Fibroblast of lung (primary cell): ENCODE data around the gene CYB561D2.

Experiments
- EZH2 ChIP-seq: IDR thresholded peaks from 2 replicates; pipeline ENCODE4 v1.5.1; 2012; ENCODE audit warnings: low read length, control low read depth, mild to moderate bottlenecking; ENCODE audit errors: missing control alignments
- TF ChIP-seq, protein P1 (sequence below), 2 donors: IDR thresholded peaks in 1 of 2; conservative IDR thresholded peaks in 1 of 2; 1 replicate in 1 of 2; 2 replicates in 1 of 2; pipeline ENCODE4 v1.5.1; 2011 to 2012; ENCODE audit warnings: low read length in 2 of 2, control low read depth in 1 of 2, inconsistent platforms in 1 of 2, low read depth in 1 of 2, mild to moderate bottlenecking in 1 of 2

DNA sequence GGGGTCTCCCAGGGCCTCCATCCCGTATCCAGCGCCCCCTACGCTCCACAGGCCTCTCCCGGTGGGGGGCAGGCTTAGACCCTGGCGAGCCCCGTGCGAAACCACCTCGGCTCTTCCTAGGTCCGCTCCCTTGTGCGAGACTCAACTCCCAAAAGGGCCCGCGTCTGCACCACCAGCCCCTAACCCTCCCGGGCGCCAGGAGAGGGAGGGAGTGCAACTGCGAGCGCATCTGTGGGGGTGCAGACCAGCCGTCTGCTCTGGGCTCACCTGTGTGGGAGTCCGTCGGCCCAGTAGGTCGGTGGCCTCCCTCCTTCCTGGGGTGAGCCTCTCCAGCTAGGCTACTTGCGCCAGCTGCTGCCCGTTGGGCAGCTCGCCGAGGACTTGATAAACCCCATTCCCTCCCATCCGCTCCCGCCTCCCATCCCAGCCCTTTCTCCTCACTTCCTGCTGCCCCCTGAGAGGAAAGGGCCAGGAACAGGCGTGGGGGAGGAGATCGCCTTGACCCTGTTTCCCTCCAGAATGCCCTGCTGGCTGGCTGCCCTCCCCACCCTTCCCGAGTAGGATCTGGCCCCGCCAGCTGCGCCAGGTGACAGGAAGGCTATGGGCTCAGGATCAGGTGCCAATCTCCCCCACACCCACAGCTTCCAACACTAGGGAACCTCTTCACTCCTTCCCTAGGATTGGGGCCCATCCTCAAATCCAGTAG, 28.1 kb upstream of the CYB561D2 start, which contains the start of gene HYAL2:
- TF ChIP-seq, protein P1, sequence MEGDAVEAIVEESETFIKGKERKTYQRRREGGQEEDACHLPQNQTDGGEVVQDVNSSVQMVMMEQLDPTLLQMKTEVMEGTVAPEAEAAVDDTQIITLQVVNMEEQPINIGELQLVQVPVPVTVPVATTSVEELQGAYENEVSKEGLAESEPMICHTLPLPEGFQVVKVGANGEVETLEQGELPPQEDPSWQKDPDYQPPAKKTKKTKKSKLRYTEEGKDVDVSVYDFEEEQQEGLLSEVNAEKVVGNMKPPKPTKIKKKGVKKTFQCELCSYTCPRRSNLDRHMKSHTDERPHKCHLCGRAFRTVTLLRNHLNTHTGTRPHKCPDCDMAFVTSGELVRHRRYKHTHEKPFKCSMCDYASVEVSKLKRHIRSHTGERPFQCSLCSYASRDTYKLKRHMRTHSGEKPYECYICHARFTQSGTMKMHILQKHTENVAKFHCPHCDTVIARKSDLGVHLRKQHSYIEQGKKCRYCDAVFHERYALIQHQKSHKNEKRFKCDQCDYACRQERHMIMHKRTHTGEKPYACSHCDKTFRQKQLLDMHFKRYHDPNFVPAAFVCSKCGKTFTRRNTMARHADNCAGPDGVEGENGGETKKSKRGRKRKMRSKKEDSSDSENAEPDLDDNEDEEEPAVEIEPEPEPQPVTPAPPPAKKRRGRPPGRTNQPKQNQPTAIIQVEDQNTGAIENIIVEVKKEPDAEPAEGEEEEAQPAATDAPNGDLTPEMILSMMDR (conservative IDR thresholded peaks at IDR 0.05 in 1 of 2, IDR thresholded peaks at IDR 0.05 in 1 of 2; ENCODE audit: low read depth in 1 of 2, low read length in 2 of 2), result no peak
- TF ChIP-seq EZH2, result no peak
